ENCODE measurements around the gene AMOTL1.
"Not testable (repeated sequence)": the region's sequence is repeated elsewhere in the genome, so short reads cannot be mapped to it uniquely, and the experiment has no call there.

AMOTL1 gene

DNA sequence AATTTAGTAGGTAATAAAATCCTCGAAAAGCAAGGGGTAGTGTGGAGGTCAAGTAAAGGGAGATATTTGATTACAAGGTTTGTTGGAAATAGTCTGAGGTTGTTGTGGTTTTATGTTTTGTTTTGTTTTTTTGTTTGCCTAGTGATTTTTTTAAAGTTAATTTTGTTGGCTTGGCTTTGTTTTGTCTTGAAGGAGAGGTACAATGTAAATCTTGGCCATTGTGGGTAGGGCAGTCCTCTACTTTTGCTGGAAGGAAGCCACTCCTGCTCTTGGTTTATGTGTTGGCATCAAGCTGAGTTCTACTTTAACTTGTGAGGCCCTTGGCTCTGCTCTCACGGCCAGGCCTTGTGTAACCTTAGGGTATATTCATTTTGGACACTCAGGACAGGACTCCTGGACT, 3.2 kb downstream of the AMOTL1 start:
- no peak for DNase-seq (ENCODE audit: low spot score)

DNA sequence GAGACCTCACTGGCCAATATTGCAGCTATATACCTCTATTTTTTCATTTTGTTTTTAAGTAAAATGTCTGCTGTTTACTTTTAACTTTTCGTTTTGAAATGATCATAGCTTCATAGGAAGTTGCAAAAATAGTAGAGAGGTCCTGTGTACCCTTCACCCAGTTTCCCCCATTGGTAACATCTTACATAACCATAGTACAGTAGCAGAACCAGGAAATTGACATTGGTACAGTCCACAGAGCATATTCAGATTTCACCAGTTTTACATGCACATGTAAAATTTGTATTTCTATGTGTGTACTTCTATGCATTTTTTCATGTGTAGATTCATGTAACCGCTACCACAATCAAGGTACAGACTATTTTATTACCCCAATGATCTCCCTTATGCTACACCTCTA, 3.8 kb downstream of the AMOTL1 start:
- DNase-seq (ENCODE audit: low spot score): no peak

DNA sequence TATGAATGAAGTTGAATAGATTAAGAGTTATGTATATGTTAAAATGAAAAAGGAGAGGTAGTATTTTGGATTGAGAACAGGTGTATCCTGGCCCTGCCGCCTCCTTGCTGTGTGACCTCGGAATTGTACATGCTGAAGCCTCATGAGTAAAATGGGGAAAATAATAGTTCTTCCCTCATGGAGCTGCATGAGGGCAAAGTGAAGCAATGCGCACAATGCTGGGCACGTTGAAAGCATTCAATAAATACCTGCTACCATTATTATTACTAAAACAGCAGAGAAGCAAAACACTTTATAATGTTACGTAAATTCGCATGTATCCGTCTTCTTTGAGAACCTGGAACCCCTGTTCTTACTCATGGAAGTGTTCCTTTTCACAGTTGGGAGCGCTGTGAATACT, 5.7 kb downstream of the AMOTL1 start:
- no peak for DNase-seq (ENCODE audit: low spot score)

DNA sequence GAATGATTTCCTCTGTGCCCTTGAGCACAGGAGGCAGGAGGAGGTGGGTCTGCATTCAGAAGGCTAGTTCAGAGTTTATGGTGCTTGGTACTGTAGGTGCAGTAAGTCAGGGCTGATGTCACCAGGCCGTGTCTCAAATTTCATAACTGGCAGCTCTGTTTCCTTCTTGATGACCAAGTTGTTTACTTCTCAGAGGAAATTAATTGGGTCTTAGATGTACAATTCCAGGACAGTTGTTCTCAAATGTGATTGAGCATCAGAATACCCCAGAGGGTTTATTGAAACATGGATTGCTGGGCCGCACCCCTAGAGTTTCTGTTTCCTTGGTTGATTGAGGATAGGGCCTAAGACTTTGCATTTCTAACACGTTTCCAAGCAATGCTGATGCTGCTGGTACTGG, 6.2 kb downstream of the AMOTL1 start:
- no peak for DNase-seq (ENCODE audit: low spot score)

DNA sequence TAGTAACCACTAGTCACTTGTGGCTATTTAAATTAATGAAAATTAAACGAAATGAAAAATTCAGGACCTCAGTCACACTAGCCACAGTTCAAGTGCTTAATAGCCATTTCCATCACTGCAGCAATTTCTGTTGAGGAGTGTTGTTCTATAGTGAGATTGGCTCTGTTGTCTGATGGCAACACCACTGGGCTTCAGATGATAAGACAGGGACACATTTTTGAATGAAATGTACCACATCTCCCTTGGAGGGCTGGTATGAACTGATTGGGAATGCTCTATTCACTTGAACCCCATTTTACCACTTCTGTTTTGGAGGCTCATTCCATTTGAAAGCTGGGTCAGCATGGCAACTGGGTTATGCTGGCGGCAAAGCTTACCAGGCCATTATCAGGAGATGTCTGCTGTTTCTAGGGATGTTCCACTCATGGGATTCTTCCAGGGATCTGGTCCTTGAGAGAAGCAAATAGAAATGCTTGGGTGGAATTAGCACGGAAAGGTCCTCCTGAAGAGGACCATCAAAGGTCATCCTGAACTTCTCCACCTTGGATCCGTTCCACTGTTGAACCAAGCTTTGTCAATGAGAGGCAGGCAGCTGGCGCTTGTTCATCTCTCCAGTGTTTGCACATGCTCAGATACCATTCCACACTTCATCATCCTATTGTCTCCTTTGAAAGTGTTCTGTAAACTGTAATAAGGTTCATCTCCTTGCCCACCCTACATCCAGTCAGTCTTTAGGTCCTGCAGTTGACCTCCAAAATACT, 7.6 kb downstream of the AMOTL1 start:
- DNase-seq (ENCODE audit: low spot score): no peak

DNA sequence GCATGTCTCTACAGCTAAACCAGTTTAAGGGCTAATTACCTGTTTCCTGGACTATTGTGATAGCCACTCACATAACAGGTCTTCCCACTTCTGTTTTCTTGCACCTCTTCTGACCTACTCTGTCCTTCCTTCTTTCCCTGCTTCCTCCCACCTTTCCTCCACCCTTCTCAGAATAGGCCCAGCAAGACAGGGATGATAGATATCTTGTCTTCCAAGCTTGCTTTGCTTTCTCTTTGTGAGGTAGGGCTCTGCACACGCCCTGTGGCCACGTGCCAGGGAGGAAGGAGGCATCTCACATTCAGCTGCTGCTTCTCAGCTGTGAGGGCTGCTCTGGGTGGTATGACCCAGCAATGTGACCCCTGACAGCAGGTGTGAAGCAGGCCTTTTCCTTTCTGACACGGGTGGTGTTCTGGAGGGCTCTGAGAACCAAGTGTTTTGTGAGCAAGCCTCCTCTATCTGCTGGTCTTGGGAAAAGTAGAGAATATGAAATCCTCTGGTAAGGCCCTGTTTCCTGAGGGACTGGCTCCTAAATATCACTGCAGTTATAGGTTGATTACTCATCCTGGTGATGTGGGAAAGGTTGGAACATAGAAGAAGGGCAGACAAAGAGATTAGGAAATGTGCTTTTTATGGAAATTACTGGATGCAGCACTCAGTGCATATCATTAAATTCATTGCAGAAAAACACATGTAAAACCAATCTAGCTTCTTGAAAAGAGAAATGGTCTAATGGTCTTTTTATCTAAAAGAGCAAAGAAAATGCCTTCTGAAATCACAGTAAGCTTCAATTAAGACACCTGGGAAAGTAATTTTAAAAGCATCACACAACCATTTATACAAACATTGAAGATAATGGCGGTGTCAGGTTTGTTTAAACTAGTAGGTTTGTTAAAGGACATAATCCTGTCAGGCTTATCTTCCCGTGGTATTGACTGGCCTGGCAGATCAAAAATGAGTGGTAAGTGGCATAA, 8.5 kb downstream of the AMOTL1 start:
- DNase-seq (ENCODE audit: low spot score): no peak

DNA sequence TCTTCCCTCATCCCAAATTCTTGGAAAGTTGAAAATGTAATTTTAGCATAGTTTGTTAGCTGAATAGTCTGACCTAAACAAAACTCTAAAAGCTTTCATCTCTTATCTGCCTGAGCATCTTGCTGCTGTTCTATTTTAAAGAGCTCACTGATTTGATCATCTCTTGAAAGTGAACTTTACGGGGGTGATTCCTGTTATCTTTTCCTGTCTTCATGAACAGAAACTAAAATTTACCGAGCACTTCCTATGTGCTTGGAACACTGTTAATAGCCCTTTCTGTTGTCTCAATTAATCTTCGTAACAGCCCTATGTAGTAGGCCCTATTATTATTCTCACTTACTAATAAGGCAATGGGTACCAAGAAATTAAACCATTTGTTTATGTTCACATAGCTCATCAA, 12.3 kb downstream of the AMOTL1 start:
- no peak for DNase-seq (ENCODE audit: low spot score)

DNA sequence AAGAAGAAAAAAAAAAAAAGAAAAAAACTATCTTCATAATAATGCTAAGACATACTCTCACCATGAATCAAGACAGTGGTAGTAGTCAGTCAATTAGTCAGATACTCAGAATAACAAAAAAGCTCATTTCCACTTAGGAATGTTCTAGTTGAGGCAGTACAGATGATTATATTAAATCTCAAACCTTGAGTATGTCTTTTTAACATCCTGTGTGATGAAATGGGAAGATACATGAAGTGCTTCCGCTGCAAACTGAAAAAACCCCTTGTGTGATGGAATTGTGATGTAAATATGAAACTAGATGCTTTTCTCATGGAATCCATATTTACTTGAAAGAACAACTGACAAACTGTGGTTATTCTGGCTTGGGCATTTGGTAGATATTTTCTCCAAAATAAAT, 13.7 kb downstream of the AMOTL1 start:
- DNase-seq (ENCODE audit: low spot score): no peak

DNA sequence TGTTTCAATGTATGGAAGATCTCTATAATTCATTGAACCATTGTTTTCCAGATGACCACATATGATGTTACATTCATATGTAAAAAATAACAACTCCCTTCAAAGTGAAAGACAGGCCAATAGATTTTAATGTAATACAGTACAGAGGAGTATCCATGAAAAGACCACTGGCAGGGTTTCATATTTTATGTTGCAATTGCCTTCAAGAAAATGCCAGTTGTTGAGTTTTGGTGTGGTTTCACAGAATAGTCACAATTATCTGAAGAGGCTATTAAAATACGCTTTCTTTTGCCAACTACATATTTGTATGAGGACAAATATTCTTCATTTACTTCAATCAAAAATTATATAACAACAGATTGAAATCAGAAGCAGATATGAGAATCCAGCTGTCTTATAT, 14.3 kb downstream of the AMOTL1 start:
- no peak for DNase-seq (ENCODE audit: low spot score)

DNA sequence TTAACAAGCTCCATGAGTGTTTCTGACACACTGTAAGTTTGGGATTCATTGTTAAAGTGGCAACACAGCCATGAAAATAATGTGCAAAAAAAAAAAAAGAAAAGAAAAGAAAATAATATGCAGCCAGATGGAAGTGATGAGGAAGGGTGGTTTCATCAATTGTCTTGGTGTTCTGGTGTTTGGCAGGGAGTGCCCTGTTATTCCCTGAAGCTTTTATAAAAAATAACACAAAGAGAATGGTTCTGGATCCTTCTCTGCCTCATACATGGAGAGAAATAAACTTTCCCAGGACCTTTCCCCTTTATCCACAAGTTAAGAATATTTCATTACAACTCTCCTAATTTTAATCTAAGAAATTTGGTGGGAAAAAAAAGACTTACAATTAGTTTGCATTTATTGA, 16.7 kb downstream of the AMOTL1 start:
- no peak for DNase-seq (ENCODE audit: low spot score)

DNA sequence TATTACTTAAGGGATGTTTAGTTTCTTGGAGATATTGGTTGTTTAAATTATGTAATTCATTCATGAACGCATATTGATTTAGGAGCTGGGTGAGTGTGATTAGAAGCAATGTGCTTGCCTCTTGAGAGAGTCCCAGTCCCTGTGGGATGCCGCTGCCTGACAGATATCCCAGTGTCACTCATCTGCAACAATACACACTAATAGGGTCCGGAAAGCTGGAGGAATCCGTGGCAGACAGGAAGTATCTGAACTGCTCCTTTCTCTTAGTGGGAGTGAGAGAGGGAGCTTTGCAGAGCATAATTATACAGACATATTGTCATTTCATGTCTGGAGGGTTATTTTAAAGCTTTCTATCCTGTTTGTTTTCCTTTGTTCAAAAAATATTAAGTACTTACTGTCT, 17.4 kb downstream of the AMOTL1 start:
- DNase-seq (ENCODE audit: low spot score): no peak

DNA sequence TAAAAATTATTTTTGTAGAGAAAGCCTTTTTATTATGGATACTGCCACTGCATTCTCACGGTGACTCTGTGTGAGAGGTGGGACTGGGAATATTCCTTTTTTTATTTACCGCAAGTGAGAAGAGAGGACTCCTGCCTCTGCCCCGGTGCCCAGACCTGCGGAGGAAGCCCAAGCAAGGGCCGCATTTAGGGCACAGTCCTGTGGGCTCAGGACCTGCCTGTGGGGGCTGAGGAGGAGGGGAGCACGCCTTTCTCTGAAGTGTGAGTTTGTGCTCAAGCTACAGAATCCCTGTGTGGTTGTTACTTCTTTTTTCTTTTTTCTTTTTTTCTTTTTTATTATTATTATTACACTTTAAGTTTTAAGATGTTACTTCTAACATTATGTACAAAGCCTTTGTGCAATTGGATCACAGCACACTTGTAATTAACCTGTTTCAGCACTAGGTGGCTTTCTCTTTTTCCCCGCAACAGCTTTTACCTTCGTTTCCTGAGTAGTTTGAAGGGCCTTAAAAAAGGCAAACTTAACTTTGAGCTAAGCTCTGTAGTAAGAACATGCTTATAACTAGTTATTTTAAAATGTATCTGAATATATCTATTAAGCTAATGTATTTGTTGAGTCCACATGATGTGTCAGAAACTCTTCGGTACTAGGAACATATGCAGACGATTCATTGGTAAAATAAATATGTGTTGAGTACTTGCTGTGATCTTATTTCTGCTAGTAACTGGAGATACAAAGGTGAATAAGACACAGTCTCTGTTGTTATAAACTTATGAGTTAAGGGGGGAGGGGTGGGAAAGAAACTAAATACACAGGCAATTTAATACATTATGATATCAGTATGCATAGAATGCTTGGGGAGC, 18.3 kb downstream of the AMOTL1 start:
- no peak for DNase-seq (ENCODE audit: low spot score)

DNA sequence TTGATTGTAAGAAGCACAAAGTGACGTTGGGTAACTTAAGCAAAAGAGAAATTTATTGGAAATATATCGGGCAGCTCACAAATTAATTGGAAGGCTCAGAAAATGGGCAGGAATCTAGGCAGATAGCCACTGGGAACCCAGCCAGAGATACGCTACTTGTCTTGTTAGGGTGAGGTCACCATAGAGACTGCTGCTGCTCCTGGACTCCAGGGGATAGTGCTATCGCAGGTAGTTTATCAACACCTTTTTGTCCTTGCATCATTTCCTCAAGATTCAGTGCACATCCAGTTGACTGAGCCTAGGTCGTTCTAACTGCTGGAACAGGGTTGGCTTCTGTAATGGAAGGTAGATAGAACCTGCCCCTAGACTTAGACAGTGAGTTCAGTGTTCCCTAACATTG, 19.6 kb downstream of the AMOTL1 start:
- DNase-seq (ENCODE audit: low spot score): no peak

DNA sequence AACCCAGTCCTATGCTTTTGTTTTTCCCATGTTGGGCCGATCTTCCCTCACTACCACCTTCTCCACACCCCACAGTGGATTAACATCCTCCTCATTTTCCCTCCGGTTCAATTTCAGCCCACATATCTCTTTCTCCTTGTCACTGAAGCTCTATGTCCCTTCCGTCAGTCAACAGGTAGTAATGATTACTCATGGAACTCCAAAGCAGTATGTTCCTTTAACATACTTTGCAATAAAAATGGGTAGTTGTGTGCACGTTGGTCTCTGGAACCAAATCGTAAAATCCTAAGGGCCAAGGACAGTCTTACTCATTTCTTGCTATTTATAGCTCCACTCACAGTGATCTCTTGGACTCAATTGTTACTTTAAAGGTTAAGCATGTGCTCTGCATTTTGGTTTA, 20.2 kb downstream of the AMOTL1 start:
- DNase-seq (ENCODE audit: low spot score): no peak

DNA sequence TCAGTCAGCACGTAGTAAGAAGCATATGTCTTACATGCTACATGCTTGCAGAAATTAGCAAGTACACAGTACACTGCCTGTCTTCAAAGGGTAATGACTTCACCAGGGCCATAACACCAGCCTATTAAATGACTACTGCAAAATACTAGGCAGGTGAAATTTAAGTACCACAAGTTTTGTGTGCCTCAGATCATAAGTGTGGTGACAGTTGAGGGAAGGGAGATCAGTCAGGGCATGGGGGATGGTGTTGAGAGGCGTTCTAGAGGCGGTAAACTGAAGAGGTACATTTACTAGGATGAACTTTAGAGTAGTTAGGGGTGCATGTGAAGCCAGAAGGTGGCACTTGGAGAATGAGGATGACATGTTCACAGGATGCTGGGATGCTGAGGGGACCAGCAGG, 22.0 kb downstream of the AMOTL1 start:
- DNase-seq (ENCODE audit: low spot score): no peak

DNA sequence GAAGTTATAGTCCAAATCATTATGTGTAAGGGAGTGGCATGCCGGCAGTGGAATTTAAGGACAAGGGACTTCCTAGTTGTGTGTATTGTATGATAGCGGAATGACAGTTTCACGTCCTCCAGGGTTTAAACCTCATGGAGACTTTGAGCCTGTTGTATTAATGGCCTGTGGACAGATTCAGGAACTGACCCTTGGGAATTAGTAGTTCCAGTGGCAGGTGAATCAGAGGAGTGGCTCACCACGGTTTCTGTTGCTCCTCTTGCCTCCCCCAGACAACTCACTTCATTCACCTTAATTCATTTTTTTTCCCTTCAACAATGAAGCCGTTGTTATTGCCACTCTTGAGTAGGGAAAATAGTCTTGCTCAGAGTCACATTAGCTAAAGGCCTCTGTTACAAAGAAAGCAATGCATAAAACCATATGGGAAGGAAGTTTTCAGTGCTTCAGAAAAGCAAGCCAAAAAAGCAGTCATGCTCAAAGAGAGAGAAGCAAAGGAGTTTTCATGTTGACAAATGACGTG, 22.6 kb downstream of the AMOTL1 start:
- DNase-seq (ENCODE audit: low spot score): no peak

DNA sequence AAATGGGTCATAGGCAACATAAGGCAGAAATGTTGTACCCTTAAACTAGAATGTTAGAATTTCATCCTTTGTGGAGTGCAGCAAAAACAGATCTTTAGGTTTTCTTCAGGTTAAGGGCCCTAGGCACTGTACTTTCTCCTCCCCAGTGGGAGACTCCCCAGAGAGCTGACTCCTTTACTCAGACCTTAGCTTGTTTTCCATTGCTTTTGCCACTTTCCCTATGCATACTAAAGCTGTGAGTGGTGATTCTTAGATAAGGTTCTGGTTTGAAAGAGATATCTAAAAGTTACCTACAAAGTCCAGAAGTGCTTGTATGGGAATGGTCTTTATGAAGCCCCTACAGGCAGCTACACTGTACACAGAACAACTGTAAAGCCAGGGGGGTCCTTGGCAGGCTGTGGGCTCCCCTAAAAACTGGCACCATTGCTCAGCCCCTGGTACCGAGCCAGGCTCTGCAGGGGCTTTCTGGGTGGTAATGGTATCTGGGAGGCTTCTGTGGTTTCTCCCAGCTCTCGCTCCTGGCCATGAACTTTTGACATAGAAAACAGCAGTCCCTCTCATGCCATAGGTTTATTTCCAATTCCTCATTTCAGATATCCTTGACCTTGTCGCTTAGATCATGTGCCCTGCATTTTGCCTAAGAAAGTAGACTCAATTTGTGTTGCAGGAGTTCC, 23.2 kb downstream of the AMOTL1 start:
- no peak for DNase-seq (ENCODE audit: low spot score)

DNA sequence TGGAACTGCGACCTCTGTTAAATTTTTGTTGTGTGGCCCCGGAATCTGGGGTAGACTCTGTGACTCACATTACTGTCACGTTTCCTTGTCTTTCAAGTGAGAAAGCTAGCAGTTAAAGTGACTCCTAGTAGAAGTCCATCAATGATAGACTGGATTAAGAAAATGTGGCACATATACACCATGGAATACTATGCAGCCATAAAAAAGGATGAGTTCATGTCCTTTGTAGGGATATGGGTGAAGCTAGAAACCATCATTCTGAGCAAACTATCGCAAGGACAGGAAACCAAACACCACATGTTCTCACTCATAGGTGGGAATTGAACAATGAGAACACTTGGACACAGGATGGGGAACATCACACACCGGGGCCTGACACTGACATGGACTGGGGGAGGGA, 23.8 kb downstream of the AMOTL1 start:
- not testable (repeated sequence) for DNase-seq (ENCODE audit: low spot score)

DNA sequence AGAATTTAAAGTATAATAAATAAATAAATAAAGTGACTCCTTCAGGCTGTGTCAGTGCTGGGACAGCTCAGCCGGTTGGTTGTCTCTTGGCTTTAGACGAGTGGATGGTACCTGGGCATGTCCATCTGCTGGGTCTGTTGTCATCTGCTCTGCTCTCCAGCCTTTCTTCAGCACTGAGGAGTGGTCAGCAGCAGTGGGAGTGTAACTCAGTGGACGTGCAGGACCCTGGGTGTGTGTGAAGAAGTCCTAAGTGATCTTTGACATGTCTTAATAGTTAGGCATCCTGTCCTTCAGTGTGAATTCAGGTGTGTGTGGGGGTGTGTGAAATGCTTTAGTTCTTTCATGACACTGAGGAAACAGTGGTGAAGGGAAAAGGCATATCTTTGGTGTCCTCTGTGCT, 24.3 kb downstream of the AMOTL1 start:
- no peak for DNase-seq (ENCODE audit: low spot score)

DNA sequence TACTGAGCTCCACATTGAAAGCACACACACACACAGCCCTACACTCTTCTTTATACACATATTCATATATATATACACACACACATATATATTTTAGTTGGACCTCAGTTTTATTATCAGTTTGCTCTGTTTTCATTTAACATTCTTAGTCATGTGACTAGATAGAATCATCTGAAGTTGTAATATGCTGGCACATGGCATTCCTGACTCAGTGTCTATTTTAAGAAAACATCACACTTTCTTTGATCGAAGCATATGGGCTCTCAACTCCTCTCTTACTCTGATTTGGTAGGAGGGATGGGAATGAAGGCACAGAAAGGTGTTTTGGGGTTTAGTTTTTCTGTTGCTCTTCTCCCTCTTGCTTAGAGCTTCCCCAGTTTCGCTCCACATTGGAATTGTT, 24.8 kb downstream of the AMOTL1 start:
- no peak for DNase-seq (ENCODE audit: low spot score)

DNA sequence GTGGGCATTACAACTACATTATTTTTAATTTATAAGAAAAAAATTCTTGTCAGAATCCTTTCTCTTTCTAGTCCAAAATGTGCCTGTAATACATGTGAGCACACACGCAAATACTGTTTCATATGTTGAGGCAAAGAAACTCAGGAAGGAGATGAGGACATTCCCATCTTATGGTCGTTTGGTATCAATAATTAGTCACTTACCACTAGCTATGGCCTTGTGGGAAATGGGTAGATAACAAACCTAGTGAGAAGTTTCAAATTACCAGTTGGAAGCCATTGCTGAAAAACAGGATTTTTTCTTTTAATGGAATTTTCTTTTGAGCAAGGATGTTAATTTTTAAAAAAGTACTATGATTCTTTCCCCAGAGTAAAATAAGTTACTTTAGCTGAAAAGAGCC, 25.7 kb downstream of the AMOTL1 start:
- DNase-seq (ENCODE audit: low spot score): no peak
